ENCODE results near the gene GPR148. TPM values are rescaled to one million over a fixed set of nuclear protein-coding genes. Genes with fewer than 3 reads are reported as not detected.

Gene GPR148
- total RNA-seq, 1 experiment from 2014 or later: not detected

DNA sequence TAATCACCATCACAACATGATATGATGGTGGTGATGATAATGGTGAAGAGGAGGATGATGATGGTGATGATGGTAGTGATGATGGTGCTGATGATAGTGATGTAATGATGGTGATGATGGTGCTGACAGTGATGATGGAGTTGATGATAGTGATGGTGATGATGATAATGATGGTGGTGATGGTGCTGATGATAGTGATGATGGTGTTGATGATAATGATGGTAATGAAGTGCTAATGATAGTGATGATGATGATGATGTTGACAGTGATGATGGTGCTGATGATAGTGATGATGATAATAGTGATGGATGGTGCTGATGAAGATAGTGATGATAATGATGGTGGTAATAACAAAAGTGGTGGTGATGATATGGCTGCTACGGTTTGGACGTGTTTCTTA, 4.4 kb upstream of the GPR148 start:
- H2BK12ac ChIP-seq (ENCODE audit: insufficient read length, low read depth, low read length): no peak overlapping the region
- H3K27me3 ChIP-seq (ENCODE audit: insufficient read depth, low read length): peaks cover 3% of the 10 kb centered on the region; the same call in 1 of the 2 replicates
- H3K36me3 Mint-ChIP-seq (ENCODE audit: insufficient read depth in 1 of 3, low read depth in 3 of 3): no peaks in the 10 kb centered on the region; a peak in 1 of 7 replicates
- peaks cover 6% of the 10 kb centered on the region in 2 experiments for H3K4me1 Mint-ChIP-seq
- no peaks in the 10 kb centered on the region for H3K9me3 ChIP-seq (ENCODE audit: control insufficient read depth, low read depth, low read length)
- H3K9ac ChIP-seq (ENCODE audit: extremely low read depth, insufficient read length, low read length): no peak overlapping the region
- H3K18ac ChIP-seq (ENCODE audit: insufficient read length, low read depth, low read length): no peak overlapping the region
- no CpG with 5 or more reads among the region's 2 CpGs for WGBS (ENCODE audit: extremely low coverage, insufficient read length, low lambda C conversion rate)
- no peak overlapping the region for H4K8ac ChIP-seq (replicated peaks; ENCODE audit: insufficient read length, low read depth, low read length)
- DNase-seq: no peak
- no peak overlapping the region for H2AK5ac ChIP-seq (ENCODE audit: insufficient read length, low read length)
- no peak overlapping the region for H3K4me3 Mint-ChIP-seq
- no peak overlapping the region for H2BK120ac ChIP-seq (ENCODE audit: low read depth, low read length, poor library complexity, severe bottlenecking)
- H3K27ac ChIP-seq (ENCODE audit: insufficient read length, low read depth, low read length): no peak overlapping the region
- no peak overlapping the region for H2BK15ac ChIP-seq (ENCODE audit: low read depth, low read length)
- no peak overlapping the region for H3K4me2 ChIP-seq (ENCODE audit: insufficient read depth, insufficient read length, low read length)
- no peaks in the 10 kb centered on the region for H3K79me2 ChIP-seq (ENCODE audit: insufficient read depth, low read length)
- H3K27ac Mint-ChIP-seq: no peak overlapping the region
- no peaks in the 10 kb centered on the region for H3K4me1 ChIP-seq (ENCODE audit: insufficient read depth, low read length)
- TF ChIP-seq, protein P1, sequence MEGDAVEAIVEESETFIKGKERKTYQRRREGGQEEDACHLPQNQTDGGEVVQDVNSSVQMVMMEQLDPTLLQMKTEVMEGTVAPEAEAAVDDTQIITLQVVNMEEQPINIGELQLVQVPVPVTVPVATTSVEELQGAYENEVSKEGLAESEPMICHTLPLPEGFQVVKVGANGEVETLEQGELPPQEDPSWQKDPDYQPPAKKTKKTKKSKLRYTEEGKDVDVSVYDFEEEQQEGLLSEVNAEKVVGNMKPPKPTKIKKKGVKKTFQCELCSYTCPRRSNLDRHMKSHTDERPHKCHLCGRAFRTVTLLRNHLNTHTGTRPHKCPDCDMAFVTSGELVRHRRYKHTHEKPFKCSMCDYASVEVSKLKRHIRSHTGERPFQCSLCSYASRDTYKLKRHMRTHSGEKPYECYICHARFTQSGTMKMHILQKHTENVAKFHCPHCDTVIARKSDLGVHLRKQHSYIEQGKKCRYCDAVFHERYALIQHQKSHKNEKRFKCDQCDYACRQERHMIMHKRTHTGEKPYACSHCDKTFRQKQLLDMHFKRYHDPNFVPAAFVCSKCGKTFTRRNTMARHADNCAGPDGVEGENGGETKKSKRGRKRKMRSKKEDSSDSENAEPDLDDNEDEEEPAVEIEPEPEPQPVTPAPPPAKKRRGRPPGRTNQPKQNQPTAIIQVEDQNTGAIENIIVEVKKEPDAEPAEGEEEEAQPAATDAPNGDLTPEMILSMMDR (conservative IDR thresholded peaks at IDR 0.05): no peak
- no peak overlapping the region for H3K23ac ChIP-seq (ENCODE audit: insufficient read length, low read depth, low read length)
- no peak overlapping the region for H3K56ac ChIP-seq (ENCODE audit: insufficient read length, low read depth, low read length)
- no peak overlapping the region for H3T11ph ChIP-seq (ENCODE audit: low read length)
- H4K91ac ChIP-seq (ENCODE audit: insufficient read length, low read depth, low read length): no peak overlapping the region
- peaks cover 13% of the 10 kb centered on the region for H3K23me2 ChIP-seq (ENCODE audit: insufficient read length, low read depth, low read length, poor library complexity, severe bottlenecking)
- no peak overlapping the region for H2BK5ac ChIP-seq (ENCODE audit: insufficient read length, low read length)
- no peak overlapping the region for H2BK20ac ChIP-seq (ENCODE audit: low read depth, low read length, poor library complexity, severe bottlenecking)
- H3K9me3 Mint-ChIP-seq: peaks cover 6 to 14% of the 10 kb centered on the region in 2 experiments; a peak in 4 of 5 replicates
- no peaks in the 10 kb centered on the region for H3K79me1 ChIP-seq (ENCODE audit: insufficient read depth, low read depth, low read length, poor library complexity, severe bottlenecking)
- H3K14ac ChIP-seq (ENCODE audit: insufficient read depth, low read length): no peak overlapping the region
- peaks cover 35% of the 10 kb centered on the region for H3K27me3 Mint-ChIP-seq (ENCODE audit: low read depth)
- no peak overlapping the region for H3K4ac ChIP-seq (ENCODE audit: low read depth, low read length)
- no peak overlapping the region for H4K5ac ChIP-seq (ENCODE audit: insufficient read length, low read depth, low read length)
- no peaks in the 10 kb centered on the region for H4K20me1 ChIP-seq (ENCODE audit: control insufficient read depth, insufficient read depth, insufficient read length)
- H2AFZ ChIP-seq (ENCODE audit: low read length): no peak overlapping the region

All from H9 (cell line).